Fibroblast of villous mesenchyme (primary cell): ENCODE data around the gene LRRC3B. TPM values are rescaled to one million over a fixed set of nuclear protein-coding genes. Genes with fewer than 3 reads are reported as not detected.

Source experiments
- DNase-seq: peaks from one replicate; pipeline ENCODE4 v3.0.0-alpha.2; 2010; ENCODE audit warnings: low read depth
- H3K4me3 ChIP-seq: 2 replicates; pipeline ENCODE4 v1.5.1; 2011; ENCODE audit warnings: low read depth, mild to moderate bottlenecking, low read length
- total RNA-seq: library from RNA; depleted of rRNA; stranded (reverse); fragments of >200 nt; gene quantifications from 2 replicates; pipeline ENCODE4 v1.2.3, GENCODE V29; 2012
- TF ChIP-seq, protein P1 (sequence below): IDR thresholded peaks from 2 replicates; pipeline ENCODE4 v1.5.1; 2012; ENCODE audit warnings: low read depth, mild to moderate bottlenecking, low read length; ENCODE audit not compliant: insufficient read depth

LRRC3B gene
- total RNA-seq, 1 donor = not detected

DNA sequence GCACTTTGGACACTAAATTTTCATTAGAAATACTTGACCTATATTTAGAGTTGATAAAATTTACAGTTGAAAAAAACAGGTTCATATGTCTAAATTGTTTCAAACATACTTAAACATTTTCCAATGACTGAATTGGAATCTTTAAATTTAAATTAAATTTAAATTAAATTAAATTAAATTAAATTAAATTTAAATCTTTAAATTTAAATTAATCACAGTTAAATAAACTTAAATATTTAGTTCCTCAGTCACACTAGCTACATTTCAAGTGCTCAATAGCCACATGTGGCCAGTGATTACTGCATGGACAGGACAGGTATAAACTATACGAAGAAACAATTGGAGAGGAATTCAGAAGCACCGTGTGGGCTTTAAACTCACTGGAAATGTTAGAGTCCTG, 16.8 kb downstream of the LRRC3B start:
- TF ChIP-seq, protein P1, sequence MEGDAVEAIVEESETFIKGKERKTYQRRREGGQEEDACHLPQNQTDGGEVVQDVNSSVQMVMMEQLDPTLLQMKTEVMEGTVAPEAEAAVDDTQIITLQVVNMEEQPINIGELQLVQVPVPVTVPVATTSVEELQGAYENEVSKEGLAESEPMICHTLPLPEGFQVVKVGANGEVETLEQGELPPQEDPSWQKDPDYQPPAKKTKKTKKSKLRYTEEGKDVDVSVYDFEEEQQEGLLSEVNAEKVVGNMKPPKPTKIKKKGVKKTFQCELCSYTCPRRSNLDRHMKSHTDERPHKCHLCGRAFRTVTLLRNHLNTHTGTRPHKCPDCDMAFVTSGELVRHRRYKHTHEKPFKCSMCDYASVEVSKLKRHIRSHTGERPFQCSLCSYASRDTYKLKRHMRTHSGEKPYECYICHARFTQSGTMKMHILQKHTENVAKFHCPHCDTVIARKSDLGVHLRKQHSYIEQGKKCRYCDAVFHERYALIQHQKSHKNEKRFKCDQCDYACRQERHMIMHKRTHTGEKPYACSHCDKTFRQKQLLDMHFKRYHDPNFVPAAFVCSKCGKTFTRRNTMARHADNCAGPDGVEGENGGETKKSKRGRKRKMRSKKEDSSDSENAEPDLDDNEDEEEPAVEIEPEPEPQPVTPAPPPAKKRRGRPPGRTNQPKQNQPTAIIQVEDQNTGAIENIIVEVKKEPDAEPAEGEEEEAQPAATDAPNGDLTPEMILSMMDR = no peak
- DNase-seq = no peak

DNA sequence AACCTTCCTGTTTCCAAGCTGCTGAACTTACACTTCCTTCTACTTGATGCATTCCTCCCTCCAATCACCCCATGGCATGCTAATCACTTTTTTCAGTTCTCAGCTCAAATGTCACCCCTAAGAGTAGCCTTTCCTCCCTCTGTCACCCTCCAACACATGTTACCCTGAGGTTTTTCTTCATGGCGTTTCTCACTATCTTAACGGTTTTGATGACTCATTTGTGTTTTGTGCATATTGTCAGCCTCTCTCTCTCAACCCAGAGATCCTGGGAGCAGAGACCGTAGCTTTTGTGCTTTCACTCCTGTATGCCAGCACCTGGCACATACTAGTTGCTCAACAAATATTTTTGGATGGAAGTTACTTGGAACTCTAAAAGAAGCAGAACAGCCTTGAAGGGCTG, 24.5 kb downstream of the LRRC3B start:
- TF ChIP-seq, protein P1 = no peak
- no peak overlapping the region for H3K4me3 ChIP-seq
- no peak for DNase-seq

More for the DNA sequence above, 16.8 kb downstream of the LRRC3B start:
- no peak overlapping the region for H3K4me3 ChIP-seq

DNA sequence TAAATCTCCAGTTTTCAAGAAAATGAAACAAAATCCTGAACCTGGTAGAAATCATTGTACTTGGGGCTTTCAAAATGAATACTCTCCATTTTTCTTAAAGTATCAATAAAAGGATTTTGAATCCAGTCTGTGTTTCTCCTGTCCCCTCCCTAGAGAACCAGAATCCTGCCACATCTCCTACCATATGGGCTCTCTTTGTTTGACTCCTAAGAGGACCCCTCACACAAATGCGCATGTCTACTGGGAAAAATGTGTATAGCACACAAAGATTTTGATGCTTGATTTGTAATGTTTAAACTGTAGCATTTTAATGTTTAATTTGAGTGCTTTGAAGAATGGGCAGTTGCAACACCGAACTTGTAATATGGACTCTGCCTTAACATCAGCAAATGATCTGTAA, 25.9 kb downstream of the LRRC3B start:
- no peak for DNase-seq
- no peak overlapping the region for H3K4me3 ChIP-seq
- TF ChIP-seq, protein P1 = no peak

DNA sequence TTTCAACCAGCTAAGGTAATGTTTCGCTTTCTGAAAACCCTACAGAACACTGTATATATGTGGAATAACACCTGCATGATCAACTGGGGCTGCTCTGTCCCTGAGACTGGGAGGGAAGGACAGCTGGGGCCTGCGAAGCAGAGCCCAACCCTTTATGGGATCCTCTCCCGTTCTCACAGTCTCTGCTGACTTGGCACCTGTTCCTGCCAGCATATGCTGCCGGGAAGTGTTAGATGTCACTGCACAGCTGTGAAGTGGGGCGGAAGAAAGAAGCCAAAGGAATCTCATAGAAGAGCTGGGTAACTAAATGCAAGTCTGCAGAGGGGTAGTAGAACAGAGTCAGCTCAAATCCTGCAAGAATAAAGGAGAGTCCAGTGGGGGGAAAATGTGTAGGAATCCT, 29.6 kb downstream of the LRRC3B start:
- no peak overlapping the region for H3K4me3 ChIP-seq
- TF ChIP-seq, protein P1 = no peak
- no peak for DNase-seq

DNA sequence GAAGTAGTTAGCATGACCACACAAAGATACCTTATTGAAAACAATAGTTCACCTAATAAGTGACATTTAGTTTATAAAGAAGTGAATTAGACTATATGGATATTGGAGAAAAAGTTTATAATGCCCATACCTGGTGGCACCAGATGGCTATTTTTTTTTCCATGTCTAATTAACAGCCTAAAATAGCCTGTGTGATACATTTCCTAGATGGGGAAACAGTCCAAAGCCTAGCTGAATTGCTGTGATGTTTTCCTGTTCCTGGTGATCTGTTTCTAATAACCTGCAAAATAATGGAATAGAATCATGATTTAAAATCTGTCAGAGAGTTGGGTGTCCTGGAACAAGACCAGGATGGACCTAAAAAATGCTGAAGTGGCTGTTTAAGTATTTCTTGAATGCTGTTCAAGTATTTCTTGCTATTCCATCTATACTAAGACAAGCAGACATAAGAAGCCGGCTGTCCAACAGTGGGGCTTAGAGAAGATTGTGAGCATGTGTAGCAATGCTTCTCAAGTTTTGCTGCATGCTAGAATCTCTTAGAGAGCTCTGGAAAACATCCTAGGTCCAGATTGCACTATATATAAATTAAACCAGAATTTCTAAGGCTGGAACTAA, 31.3 kb downstream of the LRRC3B start:
- DNase-seq = no peak
- no peak overlapping the region for H3K4me3 ChIP-seq
- TF ChIP-seq, protein P1 = no peak

DNA sequence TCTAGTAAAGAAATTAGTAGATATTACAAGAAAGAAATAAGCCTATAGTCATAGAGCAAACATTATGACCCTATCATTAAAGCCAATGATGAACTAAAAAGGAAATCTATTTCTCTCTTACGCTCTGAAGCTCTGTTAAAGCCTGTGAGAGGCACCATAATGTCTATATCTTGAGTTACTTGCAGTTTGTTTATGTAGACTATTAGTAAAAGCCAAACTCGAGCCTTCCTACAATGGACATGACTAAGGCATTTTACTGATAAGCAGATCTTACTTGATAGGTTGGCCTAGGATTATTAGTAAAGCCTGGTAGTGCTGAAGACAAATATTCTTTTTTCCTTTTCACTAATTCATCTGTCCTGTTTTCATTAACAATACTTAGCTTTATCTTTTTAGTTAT, 32.7 kb downstream of the LRRC3B start:
- TF ChIP-seq, protein P1 = no peak

More for the DNA sequence above, 32.7 kb downstream of the LRRC3B start:
- H3K4me3 ChIP-seq = no peak overlapping the region
- no peak for DNase-seq
